ENCODE results near the gene LYPLA2. TPM values are rescaled to one million over a fixed set of nuclear protein-coding genes. Genes with fewer than 3 reads are reported as not detected.
A peak's percentile ranks its signal among the peaks of the same experiment; 100 is the strongest.

LYPLA2 gene
- total and polyA plus RNA-seq, 2 of the 8 experiments (the other 6 are each of a cell fraction or from before 2014, with no cell fraction given), result 138 to 211 TPM

- TF ChIP-seq RNF2 (IDR thresholded peaks at IDR 0.05; ENCODE audit: borderline replicate concordance, low read depth, low read length, missing control alignments, poor library complexity, severe bottlenecking) (no peak), POLR2A (IDR thresholded peaks at IDR 0.05; ENCODE audit: control extremely low read depth in 1 of 2, low read depth in 2 of 2, low read length in 2 of 2) (peak; percentile 72 to 74; a peak in 2 of 3 replicates), EP300 (IDR thresholded peaks at IDR 0.05; ENCODE audit: borderline replicate concordance in 1 of 2, low read depth in 2 of 2, low read length in 2 of 2) (no peak), SP2 (IDR thresholded peaks at IDR 0.05; ENCODE audit: low read length) (no peak), CEBPB (IDR thresholded peaks at IDR 0.05; ENCODE audit: low read depth, low read length) (no peak), ATF2 (IDR thresholded peaks at IDR 0.05; ENCODE audit: low read length) (no peak), ASH2L (IDR thresholded peaks at IDR 0.05; ENCODE audit: low read length) (peak; percentile 89), BRCA1 (IDR thresholded peaks at IDR 0.05; ENCODE audit: low read depth, low read length) (no peak), CBX8 (IDR thresholded peaks at IDR 0.05; ENCODE audit: borderline replicate concordance, low read depth, low read length) (no peak), NANOG (IDR thresholded peaks at IDR 0.05; ENCODE audit: insufficient read depth, low read depth, low read length, poor library complexity, severe bottlenecking) (no peak), RBBP5 (IDR thresholded peaks at IDR 0.05; ENCODE audit: borderline replicate concordance, low read depth, low read length) (peak; percentile 47; the same call in 1 of the 2 replicates), CHD2 (IDR thresholded peaks at IDR 0.05; ENCODE audit: low read length) (no peak), JUND (IDR thresholded peaks at IDR 0.05; ENCODE audit: low read length) (no peak), YY1 (IDR thresholded peaks at IDR 0.05; ENCODE audit: low read depth, low read length) (peak; percentile 88), GABPA (IDR thresholded peaks at IDR 0.05; ENCODE audit: borderline replicate concordance, insufficient read depth, low read length) (peak; percentile 85), CBX5 (IDR thresholded peaks at IDR 0.05; ENCODE audit: low read depth, low read length) (no peak), SIN3A (conservative IDR thresholded peaks at IDR 0.05 in 1 of 2, IDR thresholded peaks at IDR 0.05 in 1 of 2; ENCODE audit: low read depth in 1 of 2, low read length in 2 of 2) (peak in 1 of 2 experiments; percentile 55; a peak in 1 of 4 replicates), RXRA (IDR thresholded peaks at IDR 0.05; ENCODE audit: insufficient read depth, low read depth, low read length) (no peak), SIX5 (IDR thresholded peaks at IDR 0.05; ENCODE audit: low read depth, low read length) (no peak), SIRT6 (IDR thresholded peaks at IDR 0.05; ENCODE audit: low read length) (no peak), JUN (IDR thresholded peaks at IDR 0.05; ENCODE audit: low read depth, low read length) (no peak)
- TF ChIP-seq, protein P1, sequence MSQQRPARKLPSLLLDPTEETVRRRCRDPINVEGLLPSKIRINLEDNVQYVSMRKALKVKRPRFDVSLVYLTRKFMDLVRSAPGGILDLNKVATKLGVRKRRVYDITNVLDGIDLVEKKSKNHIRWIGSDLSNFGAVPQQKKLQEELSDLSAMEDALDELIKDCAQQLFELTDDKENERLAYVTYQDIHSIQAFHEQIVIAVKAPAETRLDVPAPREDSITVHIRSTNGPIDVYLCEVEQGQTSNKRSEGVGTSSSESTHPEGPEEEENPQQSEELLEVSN (IDR thresholded peaks at IDR 0.05), result no peak
These were observed 47.4 kb upstream of the LYPLA2 start, which contains the start of gene ELOA (continued) for GRCh38 chr1:23743287-23744152.

Data from H1 (cell line).